Activated CD4-positive, alpha-beta T cell treated with anti-CD3 and anti-CD28 coated beads, Interleukin-2, amount 50 U/mL, for 48 hours (primary cell): ENCODE measurements around the gene SMARCA1.

ENCODE experiments used
- DNase-seq, 2 experiments: peaks; one replicate each; pipeline ENCODE4 v3.0.0-alpha.2; 2020

SMARCA1 gene

DNA sequence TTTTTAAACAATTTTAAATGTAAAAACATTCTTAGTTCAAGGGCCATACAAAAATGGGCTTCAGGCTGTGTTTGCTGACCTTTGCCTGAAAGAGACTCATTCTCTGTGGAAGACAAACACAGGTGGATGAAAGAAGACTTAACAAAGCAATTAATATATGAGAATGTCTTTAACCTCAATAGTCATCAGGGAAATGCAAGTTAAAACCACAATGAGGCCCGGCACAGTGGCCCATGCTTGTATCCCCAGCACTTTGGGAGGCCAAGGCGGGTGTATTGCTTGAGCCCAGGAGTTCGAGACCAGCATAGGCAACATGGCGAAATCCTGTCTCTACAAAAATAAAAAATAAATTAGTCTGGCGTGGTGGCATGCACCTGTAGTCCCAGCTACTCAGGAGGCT is 7.1 kb upstream of the SMARCA1 start:
- DNase-seq: no peak

GRCh38 chrX:129529685-129530281 is 6.5 kb upstream of the SMARCA1 start:
- no peak for DNase-seq

GRCh38 chrX:129525896-129526295 is 2.6 kb upstream of the SMARCA1 start:
- no peak for DNase-seq

DNA sequence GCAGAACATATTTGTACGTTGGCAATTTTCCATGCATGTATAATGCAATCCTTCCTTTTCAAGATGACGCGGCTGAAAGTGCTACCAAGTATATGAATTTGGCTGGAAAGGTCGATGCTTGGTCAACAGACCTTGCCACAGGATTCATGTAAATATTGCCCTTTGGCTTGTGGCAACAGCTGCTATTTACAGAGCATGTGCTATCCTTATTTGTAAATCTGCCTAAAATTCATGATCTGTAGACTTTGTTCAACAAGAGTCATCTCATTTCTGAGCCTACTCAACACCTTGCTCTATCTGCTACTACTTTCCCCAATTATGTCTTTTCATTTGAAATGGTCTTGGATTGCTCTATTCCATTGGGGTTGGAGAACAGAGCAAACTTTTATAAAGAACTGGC is 1.9 kb upstream of the SMARCA1 start:
- DNase-seq: no peak

DNA sequence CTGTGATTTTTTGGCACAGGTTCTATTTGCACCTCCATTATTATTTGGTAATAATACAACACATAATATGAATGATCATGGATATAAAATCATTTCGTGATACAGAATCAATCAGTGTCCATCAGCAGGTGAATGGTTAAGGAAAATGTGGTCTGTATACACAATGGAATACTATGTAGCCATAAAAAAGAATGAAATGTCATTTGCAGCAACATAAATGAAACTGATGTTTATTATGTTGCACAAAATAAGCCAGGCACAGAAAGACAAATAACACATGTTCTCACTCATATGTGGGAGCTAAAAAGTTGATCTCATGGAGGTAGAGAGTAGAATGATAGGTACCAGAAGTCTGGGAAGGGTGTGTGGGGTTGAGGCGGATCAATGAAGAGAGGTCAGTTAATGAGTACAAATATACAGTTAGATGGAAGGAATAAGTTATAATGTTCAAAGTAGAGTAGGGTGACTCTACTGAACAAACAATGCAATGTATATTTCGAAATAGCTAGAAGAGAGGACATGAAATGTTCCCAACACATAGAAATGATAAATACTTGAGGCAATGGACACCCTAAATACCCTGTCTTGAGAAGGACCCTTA is 1.1 kb upstream of the SMARCA1 start:
- no peak for DNase-seq

- no peak for DNase-seq
These were observed 859 bp downstream of the SMARCA1 start for GRCh38 chrX:129522184-129523078.

- DNase-seq: no peak
These were observed 3.1 kb downstream of the SMARCA1 start for GRCh38 chrX:129520151-129520550.

GRCh38 chrX:129516402-129516801 is 6.9 kb downstream of the SMARCA1 start:
- no peak for DNase-seq

DNA sequence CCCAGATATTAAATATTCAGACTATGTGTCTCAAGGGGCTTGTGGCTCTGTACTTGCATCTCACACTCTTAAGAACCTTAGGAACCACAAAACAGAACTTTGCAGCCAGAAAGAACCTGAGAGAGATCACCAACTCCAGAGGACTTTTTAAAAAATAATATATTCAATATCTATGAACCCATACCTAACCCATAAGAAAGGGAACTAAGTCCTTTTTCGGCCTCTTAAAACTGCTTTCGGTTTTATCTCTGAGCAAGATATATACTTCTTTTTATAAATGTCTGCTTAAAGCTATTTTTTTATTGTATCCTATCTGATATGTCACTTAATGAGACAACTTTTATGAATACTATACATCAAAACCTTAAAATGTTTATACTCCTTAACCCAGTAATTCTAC is 10.9 kb downstream of the SMARCA1 start:
- DNase-seq: no peak

DNA sequence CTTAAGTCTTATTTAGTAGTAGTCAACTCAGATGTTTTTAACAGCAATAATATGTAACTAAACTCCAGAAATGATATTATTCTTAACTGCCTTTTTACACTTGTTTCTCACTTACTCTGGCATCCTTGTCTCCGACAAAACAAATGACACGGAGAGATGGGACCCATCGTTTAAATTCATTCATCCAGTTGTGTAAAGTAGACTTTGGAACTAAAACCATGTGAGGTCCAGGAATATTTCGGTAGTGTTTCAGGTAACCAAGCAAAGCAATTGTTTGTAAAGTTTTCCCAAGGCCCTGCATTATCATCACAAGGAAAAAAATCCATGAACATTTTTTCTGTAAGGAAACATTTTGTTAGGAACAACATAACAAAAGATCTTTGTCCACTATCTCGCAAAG is 11.6 kb downstream of the SMARCA1 start:
- no peak for DNase-seq

- no peak for DNase-seq
These were observed 13.0 kb downstream of the SMARCA1 start for GRCh38 chrX:129510331-129510730.

DNA sequence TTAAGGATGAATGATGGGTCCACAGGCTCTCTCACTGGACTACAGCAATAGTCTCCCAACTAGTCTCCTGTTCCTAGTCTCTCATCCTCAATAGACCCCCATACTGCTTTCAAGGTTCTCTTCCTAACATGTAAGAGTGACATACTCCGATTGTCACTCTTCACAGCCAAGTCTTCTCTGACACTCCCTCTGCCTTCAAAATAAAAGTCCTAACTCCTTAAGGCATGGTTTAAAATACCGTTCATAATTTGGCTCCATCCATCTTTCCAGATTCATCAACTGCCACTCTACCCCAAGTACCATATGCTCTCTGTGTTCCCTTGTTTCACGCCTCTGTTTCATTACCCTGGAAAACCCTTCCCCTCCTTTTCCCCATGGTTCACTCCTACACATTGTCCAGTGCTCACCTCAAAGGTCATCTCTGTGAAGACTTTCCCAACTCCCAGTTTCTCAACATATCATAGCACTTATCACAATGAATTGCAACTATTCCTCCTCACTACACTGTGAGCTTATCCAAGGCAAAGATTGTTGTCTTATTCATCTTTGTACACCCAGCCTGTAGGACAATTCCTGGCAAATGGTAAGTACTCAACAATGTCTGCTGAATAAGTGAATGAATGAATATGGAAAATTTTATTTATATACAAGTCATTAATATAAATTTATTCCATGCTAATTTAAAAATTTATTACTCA is 26.0 kb downstream of the SMARCA1 start:
- no peak for DNase-seq

GRCh38 chrX:129496625-129497024 is 26.7 kb downstream of the SMARCA1 start:
- no peak for DNase-seq

- no peak for DNase-seq
These were observed 27.4 kb downstream of the SMARCA1 start for GRCh38 chrX:129495900-129496299.

GRCh38 chrX:129494887-129495286 is 28.4 kb downstream of the SMARCA1 start:
- no peak for DNase-seq

DNA sequence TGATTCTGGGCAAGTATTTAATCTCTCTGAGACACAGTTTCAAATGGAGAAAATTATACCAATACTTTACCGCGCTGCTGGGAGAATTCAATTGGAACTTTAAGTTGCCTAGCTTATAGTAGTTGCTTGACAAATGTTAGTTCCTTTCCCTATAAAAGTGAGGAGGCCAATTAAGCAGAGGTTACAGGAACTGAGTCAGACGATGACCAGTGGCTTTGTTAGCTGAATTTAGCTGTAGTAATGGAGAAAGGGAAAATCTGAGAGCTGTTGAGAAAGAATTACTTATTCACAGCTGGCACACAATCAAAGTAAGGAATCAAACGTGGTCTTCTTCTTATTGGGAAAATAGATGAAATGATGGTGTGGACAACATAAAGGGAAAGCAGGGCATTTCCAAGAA is 29.6 kb downstream of the SMARCA1 start:
- DNase-seq: no peak

- no peak for DNase-seq
These were observed 33.0 kb downstream of the SMARCA1 start for GRCh38 chrX:129490330-129490729.

GRCh38 chrX:129488359-129488758 is 34.9 kb downstream of the SMARCA1 start:
- no peak for DNase-seq

GRCh38 chrX:129480889-129481288 is 42.4 kb downstream of the SMARCA1 start:
- no peak for DNase-seq

- no peak for DNase-seq
These were observed 44.8 kb downstream of the SMARCA1 start for GRCh38 chrX:129478516-129478915.

- DNase-seq: no peak
These were observed 51.2 kb downstream of the SMARCA1 start for GRCh38 chrX:129472116-129472515.

DNA sequence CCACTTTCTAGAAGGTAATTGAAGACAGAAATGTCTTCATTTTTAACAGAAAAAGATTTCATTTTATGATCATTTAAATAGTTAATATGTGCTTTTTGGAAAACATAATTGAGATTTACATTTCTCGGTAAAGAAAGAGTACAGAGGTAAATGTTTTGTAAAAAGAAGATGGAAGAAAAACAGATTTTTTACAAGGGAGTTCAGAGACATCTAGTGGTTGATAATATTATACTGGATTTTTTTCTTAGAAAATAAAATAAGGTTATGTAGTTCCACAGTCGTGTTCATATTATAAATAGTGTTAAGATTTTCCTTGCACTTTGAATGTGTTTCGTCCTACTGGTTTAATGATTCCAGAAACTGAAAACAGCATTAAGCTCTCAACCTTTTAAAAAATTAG is 60.6 kb downstream of the SMARCA1 start:
- no peak for DNase-seq

DNA sequence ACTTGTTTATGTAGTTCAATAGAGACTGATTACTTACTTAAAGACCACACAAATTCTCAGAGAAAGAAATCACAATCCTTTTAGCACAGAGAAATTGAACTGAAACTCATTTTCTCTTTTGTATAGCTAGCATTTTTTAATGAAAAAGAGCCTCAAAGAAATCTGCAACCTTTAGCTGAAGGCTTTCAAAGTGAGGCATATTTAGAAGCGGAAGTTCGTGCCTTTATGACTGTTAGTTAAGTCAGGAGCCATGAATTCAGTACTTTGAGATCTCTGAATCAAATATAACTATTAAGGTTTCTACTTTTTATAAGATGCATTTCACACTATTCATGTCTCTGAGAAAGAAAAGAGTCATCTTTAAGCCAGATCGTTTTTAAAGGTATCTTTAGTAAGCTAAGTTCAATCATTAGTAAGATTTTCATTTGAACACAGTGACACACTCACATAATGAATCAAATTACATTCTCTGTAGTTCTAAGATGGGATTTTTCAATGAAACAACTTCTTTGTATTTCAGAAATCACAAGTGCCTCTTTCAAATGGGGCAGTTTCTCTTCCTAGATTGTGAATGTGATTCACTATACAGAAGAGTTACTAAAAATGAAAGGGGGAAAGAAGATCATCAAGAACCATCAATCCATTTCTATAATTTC is 61.4 kb downstream of the SMARCA1 start:
- DNase-seq: no peak
